ENCODE data around the gene ADARB2.

The ADARB2 gene

GRCh38 chr10:1560535-1561192, 176.7 kb downstream of the ADARB2 start:
- no peak for FAIRE-seq

- no peak for FAIRE-seq
Observed at GRCh38 chr10:1559761-1560160, 177.6 kb downstream of the ADARB2 start.

- FAIRE-seq: no peak
Observed at GRCh38 chr10:1559311-1559710, 178.0 kb downstream of the ADARB2 start.

DNA sequence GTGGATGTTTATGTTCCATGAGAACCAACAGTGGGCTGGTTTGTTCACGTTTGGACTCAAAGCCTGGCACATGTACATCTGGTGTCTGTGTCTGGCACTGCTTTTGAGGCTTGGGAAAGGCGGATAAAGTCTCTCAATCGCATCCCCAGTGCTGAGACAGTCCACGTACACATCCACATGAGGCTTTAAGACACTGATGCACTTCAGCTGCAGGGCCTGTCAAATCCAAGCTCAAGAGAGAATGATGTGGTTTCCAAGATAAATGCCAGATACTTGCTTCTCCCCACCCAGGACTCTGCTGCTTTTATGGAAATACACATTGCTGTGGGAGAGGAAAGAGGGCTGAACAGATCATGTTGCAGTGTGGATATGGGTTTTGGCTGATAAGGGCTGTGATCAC, 178.4 kb downstream of the ADARB2 start:
- FAIRE-seq: no peak

- no peak for FAIRE-seq
Observed at GRCh38 chr10:1557081-1557480, 180.2 kb downstream of the ADARB2 start.

DNA sequence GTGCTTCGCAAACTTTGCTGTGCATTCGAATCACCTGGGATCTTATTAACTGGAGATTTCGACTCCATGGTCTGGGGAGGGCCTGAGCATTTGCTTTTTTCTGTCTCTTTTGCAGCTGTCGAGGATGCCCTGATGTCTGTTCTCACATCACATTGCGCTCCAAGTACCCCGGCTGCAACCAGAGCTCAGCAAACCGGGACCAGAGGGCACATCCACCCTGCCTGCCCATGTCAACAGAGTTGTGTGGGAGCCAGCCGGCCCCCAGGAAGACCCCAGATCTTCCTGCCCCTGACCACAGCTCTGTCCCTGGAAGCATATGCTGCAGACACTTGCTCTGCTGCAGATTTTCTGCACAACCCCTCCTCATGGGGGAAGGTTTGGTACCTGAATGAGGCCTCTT, 180.8 kb downstream of the ADARB2 start:
- FAIRE-seq: no peak

DNA sequence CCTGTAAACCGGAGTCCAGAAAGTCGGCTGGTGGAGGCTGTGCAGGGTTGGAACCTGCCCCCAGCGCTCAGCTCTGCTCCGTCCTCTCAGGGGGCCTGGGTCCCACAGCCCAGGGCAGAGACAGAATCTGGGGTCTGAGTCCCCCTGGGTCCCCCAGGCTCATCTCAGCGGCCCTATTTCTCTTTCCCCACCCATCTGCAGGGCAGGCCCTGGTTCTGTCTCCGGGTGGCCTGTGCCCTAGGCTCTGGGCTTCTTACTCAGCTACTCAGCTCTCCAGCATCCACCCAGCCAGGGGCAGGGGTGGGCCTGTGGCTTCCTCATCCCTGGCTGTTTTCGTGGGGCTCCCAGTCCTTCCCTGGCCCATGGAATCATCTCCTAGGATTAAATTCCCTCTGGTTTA, 183.4 kb downstream of the ADARB2 start:
- FAIRE-seq: no peak

DNA sequence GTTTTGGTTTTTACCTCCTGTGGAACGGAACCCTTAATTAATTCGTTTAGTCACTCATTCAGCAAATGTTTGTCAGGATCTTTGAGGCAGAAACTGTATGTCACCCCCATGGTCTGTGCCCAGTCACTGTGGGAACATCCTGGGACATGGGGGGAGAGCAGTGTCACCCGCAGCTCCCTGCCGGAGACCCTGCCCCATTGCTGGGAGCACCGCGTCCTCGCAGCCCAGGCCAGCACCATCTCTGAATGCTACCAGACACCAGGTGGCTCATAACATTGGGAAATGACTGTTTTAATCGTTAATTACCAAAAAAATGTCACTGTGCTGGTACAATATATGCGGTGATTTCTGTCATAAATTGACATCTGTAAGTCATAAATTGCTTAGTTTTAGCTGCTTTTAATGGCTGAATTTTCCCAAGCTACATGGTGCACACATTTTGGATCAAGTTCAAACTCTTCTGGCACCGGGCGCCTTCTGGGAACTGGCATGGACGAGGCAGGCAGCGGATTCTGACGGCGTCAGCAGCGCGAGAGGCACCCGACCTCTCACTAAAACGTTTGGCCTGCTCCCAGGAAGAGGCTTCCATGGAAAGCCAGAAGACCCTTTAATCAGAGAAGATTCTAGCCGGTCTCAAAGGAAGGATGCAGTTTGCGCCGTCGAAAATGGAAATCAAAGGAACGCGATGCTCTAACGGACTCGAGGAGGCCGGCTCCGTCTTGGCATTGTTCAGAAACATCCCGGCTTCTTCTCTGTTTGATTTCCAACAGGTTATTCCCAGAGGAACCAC, 184.2 kb downstream of the ADARB2 start:
- FAIRE-seq: no peak

DNA sequence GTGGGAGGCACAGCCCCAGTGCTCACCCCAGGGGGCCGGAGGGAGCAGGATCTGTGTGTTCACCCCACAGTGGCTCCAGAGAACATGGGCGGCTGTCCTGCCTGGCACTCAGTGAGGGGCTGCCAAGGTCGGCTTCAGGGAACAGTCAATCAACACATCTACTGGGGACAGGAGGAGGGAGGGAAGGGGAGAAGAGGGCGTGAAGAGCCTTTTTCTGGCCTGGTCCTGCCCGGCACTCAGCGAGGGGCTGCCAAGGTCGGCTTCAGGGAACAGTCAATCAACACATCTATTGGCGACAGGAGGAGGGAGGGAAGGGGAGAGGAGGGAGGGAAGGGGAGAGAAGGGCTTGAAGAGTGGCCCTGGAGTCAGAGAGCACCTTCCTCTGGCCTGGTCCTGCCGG, 184.9 kb downstream of the ADARB2 start:
- no peak for FAIRE-seq

DNA sequence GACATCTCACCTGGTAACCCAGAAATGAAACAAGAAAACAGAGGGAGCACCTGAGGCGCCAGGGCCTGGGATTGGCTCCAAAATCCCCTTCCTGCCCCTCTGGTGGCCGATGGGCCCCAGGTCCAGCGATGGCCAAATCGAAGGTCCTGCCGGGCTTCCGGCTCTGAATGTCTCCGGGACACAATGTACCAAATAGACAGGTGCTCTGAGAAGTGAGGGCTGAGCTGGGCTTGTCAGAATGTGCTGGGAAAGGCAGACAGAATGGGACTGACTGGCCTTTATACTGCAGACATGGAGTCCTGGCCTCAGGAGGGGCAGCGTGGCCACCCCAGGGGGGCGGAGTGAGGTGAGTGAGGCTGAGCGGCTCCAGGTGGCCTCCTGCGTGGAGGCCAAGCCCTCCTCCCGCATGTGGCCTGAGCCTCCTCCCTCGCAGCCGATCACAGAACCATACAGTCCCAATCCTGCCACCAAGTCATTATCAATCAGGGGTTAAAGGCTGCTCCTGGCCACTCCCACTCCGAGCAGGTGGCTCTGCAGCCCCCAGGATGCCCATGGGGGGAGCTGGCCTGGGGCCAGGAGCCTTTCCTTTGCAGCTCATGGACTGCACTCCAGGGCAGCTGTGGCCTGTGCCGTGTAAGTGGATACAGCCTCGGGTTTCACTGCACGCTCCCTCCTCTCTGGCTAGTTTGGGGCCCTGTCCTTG, 185.5 kb downstream of the ADARB2 start:
- FAIRE-seq: no peak

GRCh38 chr10:1550616-1551015, 186.7 kb downstream of the ADARB2 start:
- no peak for FAIRE-seq

DNA sequence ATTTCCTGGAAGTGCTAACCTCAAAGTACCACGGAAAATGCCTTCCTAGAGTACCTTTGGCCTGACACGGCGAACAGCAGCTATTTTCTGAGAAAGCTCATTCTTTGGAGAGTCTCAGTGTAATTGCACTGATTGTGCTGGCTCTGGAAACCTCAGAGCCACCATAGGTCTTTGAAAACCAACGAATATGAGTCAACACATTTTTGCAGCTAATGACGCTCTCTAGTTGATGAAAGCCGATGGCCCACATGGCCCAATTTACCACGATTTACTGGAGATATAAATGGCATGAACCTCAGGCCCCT, 187.1 kb downstream of the ADARB2 start:
- FAIRE-seq: no peak

- FAIRE-seq: no peak
Observed at GRCh38 chr10:1549591-1550290, 187.6 kb downstream of the ADARB2 start.

DNA sequence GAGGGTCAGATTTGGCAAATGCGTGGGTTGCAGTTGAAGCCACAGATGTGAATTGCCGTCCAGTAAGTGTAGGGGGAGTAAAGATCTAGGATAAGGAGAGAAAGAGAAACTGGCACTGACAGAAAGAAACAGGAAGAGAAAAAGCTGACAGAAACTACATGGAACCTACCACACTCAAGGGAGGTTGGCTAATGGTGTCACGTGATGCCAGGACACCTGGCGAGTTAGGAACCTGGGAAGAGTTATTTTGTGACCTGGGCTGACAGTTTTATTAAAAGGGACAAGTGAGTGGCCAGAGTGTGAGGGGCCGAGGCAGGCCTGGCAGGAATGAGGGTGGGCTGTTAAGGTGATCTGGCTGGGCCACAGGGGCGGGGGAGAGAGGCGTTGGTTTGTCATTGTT, 188.7 kb downstream of the ADARB2 start:
- no peak for FAIRE-seq

- no peak for FAIRE-seq
Observed at GRCh38 chr10:1548146-1548545, 189.2 kb downstream of the ADARB2 start.

GRCh38 chr10:1546431-1547110, 190.8 kb downstream of the ADARB2 start:
- FAIRE-seq: no peak

- no peak for FAIRE-seq
Observed at GRCh38 chr10:1545524-1545923, 191.8 kb downstream of the ADARB2 start.

GRCh38 chr10:1544929-1545328, 192.4 kb downstream of the ADARB2 start:
- FAIRE-seq: no peak

DNA sequence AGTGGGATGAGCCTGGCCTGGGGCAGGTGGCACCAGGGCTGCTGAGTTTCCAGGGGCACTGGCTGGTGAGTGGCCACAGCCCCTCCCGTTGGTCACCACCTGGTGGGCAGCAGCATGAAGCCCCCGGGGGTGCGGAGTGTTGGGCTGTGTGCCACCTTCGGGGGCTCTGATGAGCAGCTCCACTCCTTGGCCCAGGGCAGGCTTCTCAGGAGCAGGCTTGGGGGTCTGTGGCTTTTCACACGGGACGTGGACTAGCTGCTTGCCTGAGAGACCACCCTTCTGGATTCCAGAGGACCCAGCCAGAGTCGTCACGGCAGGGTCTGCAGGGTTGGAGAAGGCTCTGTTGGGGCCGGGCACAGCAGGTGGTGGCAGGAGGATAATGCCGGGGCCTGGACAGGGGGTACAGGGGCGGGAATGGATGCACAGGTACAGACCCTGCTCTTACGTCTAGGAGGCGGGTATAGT, 193.1 kb downstream of the ADARB2 start:
- no peak for FAIRE-seq

- no peak for FAIRE-seq
Observed at GRCh38 chr10:1543596-1543995, 193.7 kb downstream of the ADARB2 start.

DNA sequence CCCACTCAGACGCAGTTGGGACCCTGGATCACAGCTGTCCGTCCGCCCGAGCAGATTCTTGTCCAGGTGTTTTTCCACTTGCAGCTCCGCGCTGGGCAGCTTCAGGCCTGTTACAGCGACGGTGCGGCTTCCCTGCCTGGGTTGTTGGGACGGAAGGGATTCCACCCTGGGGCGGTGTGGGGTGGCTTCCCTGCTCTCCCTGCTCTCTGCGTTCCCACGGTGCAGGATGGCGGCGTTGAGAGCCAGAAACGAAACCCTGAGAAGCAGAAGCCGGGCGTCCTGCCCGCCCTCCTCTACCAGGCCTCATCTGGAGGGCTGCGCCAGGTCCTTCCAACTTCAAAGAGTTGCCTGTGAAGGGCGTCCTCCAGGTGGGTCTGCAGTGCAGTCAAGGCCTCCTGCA, 194.4 kb downstream of the ADARB2 start:
- no peak for FAIRE-seq

DNA sequence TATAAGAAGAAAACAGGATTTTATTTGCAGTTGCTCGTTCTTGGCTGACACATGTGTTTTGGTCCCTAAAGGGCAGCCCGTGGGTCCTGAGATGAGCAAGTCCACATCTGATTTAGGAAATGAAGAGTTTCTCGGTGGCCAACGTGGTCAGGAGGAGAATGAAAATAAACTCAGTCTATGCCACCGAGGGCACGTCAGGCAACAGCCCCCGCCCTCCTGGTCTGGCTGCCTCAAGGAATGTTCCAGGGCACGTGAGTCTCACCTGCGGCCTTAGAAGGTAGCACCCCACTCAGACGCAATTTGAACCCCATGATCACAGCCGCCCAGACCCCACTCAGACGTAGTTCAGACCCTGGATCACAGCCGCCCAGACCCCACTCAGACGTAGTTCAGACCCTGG, 197.2 kb downstream of the ADARB2 start:
- FAIRE-seq: no peak

- no peak for FAIRE-seq
Observed at GRCh38 chr10:1539216-1539615, 198.1 kb downstream of the ADARB2 start.

Measured in colon (tissue), 2 donors.